IMR-90 (cell line): ENCODE results near the gene ABCA8. TPM values are rescaled to one million over a fixed set of nuclear protein-coding genes. Genes with fewer than 3 reads are reported as not detected.

ENCODE experiments used
- ATAC-seq: fragments of 200-7000 bp; cut with Tn5 transposase; 2 replicates; pipeline ENCODE4 v1.9.1; 2020; ENCODE audit warnings: low read depth, mild to moderate bottlenecking, moderate library complexity
- BruUV-seq: library from RNA; stranded (reverse); fragments of 400-500 nt; replicated peaks from 2 replicates; lab custom pipeline; 2021; lab: Mats Ljungman, UMichigan
- CTCF ChIA-PET: fragments of 300-600 bp; formaldehyde crosslinking; extraction: SDS; loops from one replicate; lab custom pipeline; 2021; ENCODE audit warnings: antibody characterized with exemption; lab: Yijun Ruan, JAX
- POLR2A ChIA-PET: fragments of 300-600 bp; sonication (Branson Sonifier 250); formaldehyde crosslinking; loops from one replicate; lab custom pipeline; 2022; ENCODE audit warnings: antibody characterized with exemption; ENCODE audit not compliant: unreplicated experiment; lab: Charles Lee
- DNase-seq: peaks from one replicate; pipeline ENCODE4 v3.0.0; 2013
- H2AFZ ChIP-seq: replicated peaks from 2 replicates; pipeline ENCODE3; 2013; ENCODE audit warnings: low read length, mild to moderate bottlenecking; ENCODE audit not compliant: poor library complexity
- H2AK5ac ChIP-seq: 2 replicates; pipeline ENCODE4 v1.6.1; 2013; ENCODE audit warnings: low read depth, low read length, inconsistent platforms
- H2AK9ac ChIP-seq: replicated peaks from 2 replicates; pipeline ENCODE3; 2013; ENCODE audit warnings: mild to moderate bottlenecking, low read depth, low read length, moderate library complexity; ENCODE audit not compliant: poor library complexity
- H2BK120ac ChIP-seq: 2 replicates; pipeline ENCODE4 v1.6.1; 2013; ENCODE audit warnings: low read depth, low read length, inconsistent platforms
- H2BK15ac ChIP-seq: 3 replicates; pipeline ENCODE4 v1.6.1; 2013; ENCODE audit warnings: low read depth, low read length, inconsistent platforms
- H2BK20ac ChIP-seq: 2 replicates; pipeline ENCODE4 v1.6.1; 2013; ENCODE audit warnings: low read depth, mild to moderate bottlenecking, inconsistent platforms, low read length, moderate library complexity
- H2BK5ac ChIP-seq: 2 replicates; pipeline ENCODE4 v1.6.1; 2013; ENCODE audit warnings: mild to moderate bottlenecking, low read depth, low read length, inconsistent platforms; ENCODE audit not compliant: poor library complexity, severe bottlenecking
- H3K14ac ChIP-seq: replicated peaks from 2 replicates; pipeline ENCODE4 v1.6.1; 2013; ENCODE audit warnings: low read depth, low read length, inconsistent platforms
- H3K18ac ChIP-seq: 2 replicates; pipeline ENCODE4 v1.6.1; 2013; ENCODE audit warnings: low read depth, low read length, control low read depth
- H3K23ac ChIP-seq: 2 replicates; pipeline ENCODE4 v1.6.1; 2013; ENCODE audit warnings: low read depth, low read length, inconsistent platforms
- H3K27ac ChIP-seq: 2 replicates; pipeline ENCODE4 v1.5.1; 2013; ENCODE audit warnings: mild to moderate bottlenecking, control low read depth, low read length; ENCODE audit not compliant: insufficient read depth
- H3K27me3 ChIP-seq: 2 replicates; pipeline ENCODE4 v1.6.1; 2013; ENCODE audit warnings: low read length; ENCODE audit not compliant: control insufficient read depth, insufficient read depth
- H3K36me3 ChIP-seq: 2 replicates; pipeline ENCODE4 v1.6.1; 2013; ENCODE audit warnings: low read length, mixed read lengths; ENCODE audit not compliant: control insufficient read depth, insufficient read depth
- H3K4ac ChIP-seq: 2 replicates; pipeline ENCODE4 v1.6.1; 2013; ENCODE audit warnings: low read depth, low read length, inconsistent platforms
- H3K4me1 ChIP-seq: 2 replicates; pipeline ENCODE4 v1.6.1; 2013; ENCODE audit warnings: low read length, mixed read lengths; ENCODE audit not compliant: control insufficient read depth, insufficient read depth
- H3K4me2 ChIP-seq: 2 replicates; pipeline ENCODE4 v1.6.1; 2013; ENCODE audit warnings: low read depth, mild to moderate bottlenecking, control low read depth, low read length, moderate library complexity
- H3K4me3 ChIP-seq: 2 replicates; pipeline ENCODE4 v1.5.1; 2013; ENCODE audit warnings: low read depth, mild to moderate bottlenecking, control low read depth, low read length, moderate library complexity; ENCODE audit not compliant: insufficient read depth
- H3K56ac ChIP-seq: 2 replicates; pipeline ENCODE4 v1.6.1; 2013; ENCODE audit warnings: low read length, inconsistent platforms; ENCODE audit not compliant: insufficient read depth; ENCODE audit errors: extremely low read depth
- H3K79me1 ChIP-seq, 2 experiments: 2 replicates each; pipeline ENCODE4 v1.6.1; 2013; ENCODE audit warnings: low read length in 2 of 2, inconsistent platforms in 1 of 2, low read depth in 1 of 2
- H3K9ac ChIP-seq: 2 replicates; pipeline ENCODE4 v1.6.1; 2013; ENCODE audit warnings: low read depth, low read length, control low read depth
- H3K9me1 ChIP-seq: 2 replicates; pipeline ENCODE4 v1.6.1; 2013; ENCODE audit warnings: low read length, inconsistent platforms; ENCODE audit not compliant: insufficient read depth
- H3K9me3 ChIP-seq: 2 replicates; pipeline ENCODE4 v1.6.1; 2013; ENCODE audit warnings: low read length; ENCODE audit not compliant: control insufficient read depth, insufficient read depth
- H4K20me1 ChIP-seq: 2 replicates; pipeline ENCODE4 v1.6.1; 2013; ENCODE audit warnings: low read length, inconsistent platforms; ENCODE audit not compliant: insufficient read depth
- H4K5ac ChIP-seq: 2 replicates; pipeline ENCODE4 v1.6.1; 2013; ENCODE audit warnings: mild to moderate bottlenecking, low read depth, low read length, control low read depth
- H4K8ac ChIP-seq, 2 experiments: 2 replicates each; pipeline ENCODE4 v1.6.1; 2013; ENCODE audit warnings: low read depth in 2 of 2, low read length in 2 of 2, control low read depth in 1 of 2, inconsistent platforms in 1 of 2
- H4K91ac ChIP-seq: 2 replicates; pipeline ENCODE4 v1.6.1; 2013; ENCODE audit warnings: low read depth, low read length, inconsistent platforms; ENCODE audit not compliant: insufficient read depth
- POLR2A ChIP-seq: IDR thresholded peaks from 2 replicates; pipeline ENCODE4 v1.6.1; 2012; ENCODE audit warnings: mild to moderate bottlenecking, low read depth, low read length
- RAD21 ChIP-seq: IDR thresholded peaks from 2 replicates; pipeline ENCODE4 v1.6.1; 2012; ENCODE audit warnings: low read length, improper control_type of control experiment
- WGBS, 2 experiments: methylation state at CpG; one replicate each; pipeline versions ENCODE4 v1.1.5 to v1.1.7; 2013; ENCODE audit warnings: missing lambda C conversion rate in 2 of 2; ENCODE audit not compliant: insufficient read length in 1 of 2; ENCODE audit errors: extremely low coverage in 2 of 2; 5-methylcytosine and 5-hydroxymethylcytosine counted together
- dilution Hi-C: fragments of 300-500 bp; cut with HindIII; formaldehyde crosslinking; loops from one replicate; pipeline ENCODE4 v1.14.3; 2018; ENCODE audit warnings: low sequenced_read_pairs; ENCODE audit not compliant: unreplicated experiment
- in situ Hi-C: fragments of 300-500 bp; cut with MboI; formaldehyde crosslinking; loops from 3 replicates; pipeline ENCODE4 v1.14.3; 2019; ENCODE audit warnings: low sequenced_read_pairs, inconsistent platforms, mixed read lengths
- intact Hi-C: fragments of 100-400 bp; cut with micrococcal nuclease; formaldehyde crosslinking; loops from 2 replicates; pipeline ENCODE4 v1.10.0; 2022
- polyA plus RNA-seq, 3 experiments: library from polyadenylated mRNA; depleted of rRNA; stranded (reverse); fragments of >200 nt; gene quantifications; 2 replicates each; pipeline ENCODE4 v1.2.3, GENCODE V29; 2012; ENCODE audit warnings: low replicate concordance in 1 of 3
- total RNA-seq: library from RNA; depleted of rRNA; stranded (reverse); fragments of >200 nt; gene quantifications from 2 replicates; pipeline ENCODE4 v1.2.3, GENCODE V29; 2012

The ABCA8 gene
- total and polyA plus RNA-seq, 2 of the 4 experiments (the other 2 are of a cell fraction) = 1.8 TPM

GRCh38 chr17:68942389-68942788 lies 12.8 kb downstream of the ABCA8 start:
- Histone ChIP-seq H3K23ac (no peak overlapping the region), H2BK5ac (no peak overlapping the region), H3K14ac (no peak overlapping the region), H2AFZ (no peak overlapping the region), H4K8ac (no peak overlapping the region), H3K27ac (no peak overlapping the region), H3K4ac (no peak overlapping the region), H3K27me3 (no peaks in the 10 kb centered on the region), H3K9me1 (no peaks in the 10 kb centered on the region), H3K18ac (no peak overlapping the region), H4K5ac (no peak overlapping the region), H3K4me1 (no peaks in the 10 kb centered on the region), H3K4me2 (no peak overlapping the region), H2AK5ac (no peak overlapping the region), H3K9ac (no peak overlapping the region), H3K9me3 (no peaks in the 10 kb centered on the region), H2BK15ac (no peak overlapping the region), H3K36me3 (no peaks in the 10 kb centered on the region), H3K4me3 (no peak overlapping the region), H2AK9ac (no peak overlapping the region), H3K79me1 (no peaks in the 10 kb centered on the region), H4K20me1 (no peaks in the 10 kb centered on the region), H2BK120ac (no peak overlapping the region), H4K91ac (no peak overlapping the region), H3K56ac (no peak overlapping the region), H2BK20ac (no peak overlapping the region)
- BruUV-seq = no TSS peak
- no peak for ATAC-seq
- 82% methylated on average over 3 of the region's 3 CpGs; no CpG with 5 or more reads in 1 of the 2 experiments for WGBS, 2 experiments
- TF ChIP-seq RAD21 = no peak
- no peak for TF ChIP-seq POLR2A
- dilution Hi-C loops (no loop called here), intact Hi-C loops (no loop called here), in situ Hi-C loops (no loop called here)
- CTCF ChIA-PET = interaction anchor here (0.6 kb wide), 1 partner anchor 17 kb away, joined by 3 read pairs; no protein-coding TSS in a partner anchor
- POLR2A ChIA-PET = no interaction called here
- DNase-seq = no peak
